ENCODE results near the gene PTH1R. TPM values are rescaled to one million over a fixed set of nuclear protein-coding genes. Genes with fewer than 3 reads are reported as not detected.
"Not testable (repeated sequence)": the region's sequence is repeated elsewhere in the genome, so short reads cannot be mapped to it uniquely, and the experiment has no call there.

Gene PTH1R
- total RNA-seq, 1 donor from 2014 or later = not detected

- intact Hi-C loops (cut with micrococcal nuclease) = loop anchor here (1.0 kb wide), 2 partner anchors 43 to 204 kb away; no protein-coding TSS in a partner anchor
Observed at GRCh38 chr3:46909535-46910161, 32.1 kb downstream of the PTH1R start.

DNA sequence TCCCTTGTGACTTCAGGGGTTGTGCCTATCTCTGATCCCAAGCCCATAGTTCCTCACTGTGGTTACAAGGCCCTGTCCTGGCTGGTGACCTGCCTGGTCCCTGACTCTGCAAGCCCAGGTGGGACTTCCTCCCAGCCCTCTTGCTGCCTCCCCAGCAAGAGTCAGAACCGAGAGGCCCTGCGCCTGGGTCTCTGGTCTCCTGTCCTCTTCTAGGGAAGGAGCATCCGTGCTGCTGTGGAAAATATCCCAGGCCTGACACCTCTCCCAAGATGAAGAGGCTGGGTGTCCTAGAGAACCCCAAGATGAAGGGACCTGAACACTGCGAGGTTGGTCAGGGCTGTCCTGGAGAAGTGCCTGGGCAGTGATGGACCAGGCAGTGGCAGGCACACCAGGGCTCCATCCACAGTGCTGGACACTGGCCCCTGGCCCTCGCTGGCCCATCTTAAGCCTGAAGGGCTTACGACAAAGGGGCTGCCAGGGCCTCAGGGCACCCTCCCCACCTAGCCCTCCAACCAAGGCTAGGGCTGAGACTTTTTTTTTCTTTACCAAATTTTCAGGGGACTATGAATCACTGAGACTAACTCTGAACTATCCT lies 32.7 kb downstream of the PTH1R start:
- intact Hi-C loops (cut with micrococcal nuclease) = no loop called here

GRCh38 chr3:46910914-46911313 lies 33.4 kb downstream of the PTH1R start:
- intact Hi-C loops (cut with micrococcal nuclease) = not testable (repeated sequence)

- intact Hi-C loops (cut with micrococcal nuclease) = no loop called here
Observed at GRCh38 chr3:46912986-46913385, 35.5 kb downstream of the PTH1R start.

DNA sequence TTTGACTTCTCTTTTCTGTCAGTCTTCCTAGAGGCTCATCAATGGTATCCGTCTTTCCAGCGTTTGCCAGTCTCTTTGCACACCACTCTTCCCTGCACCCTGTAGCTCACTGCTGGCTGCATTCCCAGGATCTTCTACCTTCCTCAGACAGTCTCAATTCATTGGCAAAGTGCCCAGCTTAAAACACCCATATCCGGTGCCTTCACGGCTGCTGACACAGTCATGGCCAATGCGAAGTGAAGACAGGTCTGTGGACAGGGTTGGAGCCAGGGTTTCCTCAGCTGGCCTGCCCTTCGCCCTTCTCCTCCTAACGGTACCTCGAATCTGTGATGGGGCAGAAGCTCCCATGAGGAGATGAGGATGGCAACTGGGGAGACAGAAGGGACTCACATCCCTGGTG lies 36.1 kb downstream of the PTH1R start:
- intact Hi-C loops (cut with micrococcal nuclease) = no loop called here

DNA sequence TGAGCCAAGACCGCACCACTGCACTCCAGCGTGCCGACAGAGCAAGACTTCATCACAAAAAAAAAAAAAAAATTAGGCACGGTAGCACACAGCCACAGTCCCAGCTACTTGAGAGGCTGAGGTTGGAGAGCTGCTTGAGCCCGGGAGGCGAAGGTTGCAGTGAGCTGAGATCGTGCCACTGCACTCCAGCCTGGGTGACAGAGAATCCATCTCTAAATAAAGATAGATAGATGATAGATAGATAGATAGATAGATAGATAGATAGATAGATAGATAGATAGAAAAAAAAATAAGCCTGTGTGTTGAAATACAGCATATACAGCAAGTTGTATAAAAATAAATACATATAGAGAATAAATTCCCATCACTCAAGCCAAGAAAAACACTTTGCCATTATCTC lies 37.3 kb downstream of the PTH1R start:
- intact Hi-C loops (cut with micrococcal nuclease) = no loop called here

GRCh38 chr3:46915297-46915822 lies 37.8 kb downstream of the PTH1R start:
- intact Hi-C loops (cut with micrococcal nuclease) = no loop called here

- intact Hi-C loops (cut with micrococcal nuclease) = no loop called here
Observed at GRCh38 chr3:46916278-46916677, 38.8 kb downstream of the PTH1R start.

DNA sequence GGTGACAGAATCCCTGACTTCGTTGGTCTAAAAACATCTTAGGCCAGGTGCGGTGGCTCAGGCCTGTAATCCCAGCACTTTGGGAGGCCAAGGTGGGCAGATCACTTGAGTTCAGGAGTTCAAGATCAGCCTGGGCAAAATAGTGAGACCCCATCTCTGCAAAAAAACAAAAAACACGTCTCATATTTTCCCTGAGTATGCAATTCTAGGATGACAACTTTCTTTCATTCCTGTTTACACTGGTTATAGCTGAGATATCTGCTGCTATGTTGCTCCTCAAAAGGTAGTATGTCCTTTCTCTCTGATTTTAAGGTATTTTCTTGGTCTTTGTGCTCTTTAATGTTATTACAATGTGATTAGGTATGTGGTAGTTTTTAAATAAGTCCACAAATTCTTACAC lies 39.3 kb downstream of the PTH1R start:
- intact Hi-C loops (cut with micrococcal nuclease) = no loop called here

- intact Hi-C loops (cut with micrococcal nuclease) = no loop called here
Observed at GRCh38 chr3:46917257-46917656, 39.7 kb downstream of the PTH1R start.

GRCh38 chr3:46918202-46918601 lies 40.7 kb downstream of the PTH1R start:
- intact Hi-C loops (cut with micrococcal nuclease) = no loop called here

DNA sequence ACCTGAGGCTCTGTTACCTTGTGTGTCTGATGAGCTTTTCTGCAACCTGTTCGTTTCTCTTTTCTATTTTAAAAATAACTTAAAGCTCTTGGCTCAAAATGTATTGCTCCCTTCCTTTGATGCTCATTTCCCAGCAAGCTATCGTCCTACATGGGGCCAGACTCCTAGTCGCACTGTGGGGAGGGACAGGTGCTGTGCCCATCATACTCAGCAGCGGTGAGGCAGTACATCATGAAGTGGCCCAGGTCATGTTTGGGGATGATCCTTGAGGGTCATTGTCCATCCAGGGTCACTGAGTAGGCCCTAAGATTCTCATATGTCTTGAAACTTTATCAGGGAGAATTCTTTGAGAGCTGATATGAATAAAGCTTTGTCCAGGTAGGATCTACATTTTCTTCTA lies 41.1 kb downstream of the PTH1R start:
- intact Hi-C loops (cut with micrococcal nuclease) = no loop called here

GRCh38 chr3:46921041-46921440 lies 43.5 kb downstream of the PTH1R start:
- intact Hi-C loops (cut with micrococcal nuclease) = loop anchor here (10.0 kb wide), 1 partner anchor 404 kb away; no protein-coding TSS in a partner anchor

DNA sequence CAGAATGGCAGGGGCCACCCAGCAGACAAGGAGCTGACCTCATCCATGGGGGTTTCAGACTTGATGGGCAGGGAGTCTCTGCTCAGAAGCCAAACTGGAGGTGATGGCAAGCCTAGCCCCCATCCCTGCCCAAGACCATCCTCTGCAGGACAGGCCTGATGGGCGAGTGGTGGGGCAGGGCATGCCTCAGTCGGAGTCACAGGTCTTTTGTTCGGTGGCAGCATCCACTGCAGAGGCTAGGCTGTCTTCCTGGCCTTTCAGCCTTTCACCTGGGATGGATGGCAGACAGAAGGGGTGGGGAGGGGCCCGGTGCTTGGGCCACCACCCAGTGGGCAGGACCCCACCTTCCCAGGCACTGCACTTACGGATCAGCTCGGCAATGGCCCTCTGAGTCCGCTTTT lies 44.4 kb downstream of the PTH1R start:
- intact Hi-C loops (cut with micrococcal nuclease) = loop anchor here (10.0 kb wide), 1 partner anchor 403 kb away; no protein-coding TSS in a partner anchor

DNA sequence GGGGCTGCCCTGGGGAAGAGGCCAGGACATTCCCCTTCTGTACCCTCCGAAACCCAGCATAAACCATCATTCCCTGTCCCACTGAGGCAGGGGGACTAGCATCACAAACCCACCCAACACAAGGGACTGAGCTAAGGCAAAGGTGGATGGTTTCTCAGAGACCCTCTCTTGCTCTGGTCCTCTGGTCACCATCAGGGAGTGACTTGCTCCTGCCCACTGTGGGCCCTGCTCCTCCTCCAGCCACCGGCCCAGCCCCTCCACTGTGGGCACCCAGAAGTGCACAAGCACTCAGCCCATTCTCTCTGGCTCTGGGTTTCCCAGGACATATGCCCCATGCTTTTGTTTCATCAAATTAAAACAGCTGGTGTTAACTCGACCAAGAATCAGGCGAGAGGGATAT lies 44.9 kb downstream of the PTH1R start:
- intact Hi-C loops (cut with micrococcal nuclease) = loop anchor here (10.0 kb wide), 1 partner anchor 402 kb away; no protein-coding TSS in a partner anchor

DNA sequence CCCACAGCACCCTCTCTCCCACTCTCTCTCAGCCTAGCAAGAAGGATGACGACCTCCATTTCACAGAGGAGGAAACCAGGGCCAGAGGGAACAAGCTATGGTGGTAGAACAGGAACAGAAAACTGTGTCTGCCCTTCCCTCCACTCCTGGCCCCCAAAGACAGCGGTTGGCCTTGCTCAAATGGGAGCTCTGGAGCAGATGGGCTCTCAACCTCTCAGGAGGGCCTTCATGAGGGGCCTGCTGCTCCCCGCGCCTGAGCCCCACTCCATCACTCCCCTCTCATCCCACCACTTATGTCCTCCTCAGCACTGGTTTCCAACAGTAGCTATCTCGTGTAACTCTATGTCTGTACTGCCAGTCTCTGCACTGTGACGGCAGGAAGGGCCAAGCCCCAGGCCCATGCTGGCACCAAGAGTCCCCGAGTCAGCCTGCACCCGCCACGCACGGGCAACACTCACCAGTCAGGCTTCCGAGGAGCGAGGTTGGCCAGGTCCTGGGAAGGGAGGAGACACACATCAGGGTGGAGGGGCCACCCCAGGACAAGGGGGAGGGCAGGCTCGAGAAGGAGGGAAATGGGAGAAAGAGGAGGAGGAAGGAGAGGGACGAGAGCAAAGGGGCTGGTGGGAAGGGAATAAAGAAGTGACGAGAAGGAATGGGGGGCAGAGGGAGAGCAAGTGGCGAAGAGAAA lies 45.5 kb downstream of the PTH1R start:
- intact Hi-C loops (cut with micrococcal nuclease) = loop anchor here (1.0 to 10.0 kb wide), 2 partner anchors 75 to 402 kb away; no protein-coding TSS in a partner anchor

DNA sequence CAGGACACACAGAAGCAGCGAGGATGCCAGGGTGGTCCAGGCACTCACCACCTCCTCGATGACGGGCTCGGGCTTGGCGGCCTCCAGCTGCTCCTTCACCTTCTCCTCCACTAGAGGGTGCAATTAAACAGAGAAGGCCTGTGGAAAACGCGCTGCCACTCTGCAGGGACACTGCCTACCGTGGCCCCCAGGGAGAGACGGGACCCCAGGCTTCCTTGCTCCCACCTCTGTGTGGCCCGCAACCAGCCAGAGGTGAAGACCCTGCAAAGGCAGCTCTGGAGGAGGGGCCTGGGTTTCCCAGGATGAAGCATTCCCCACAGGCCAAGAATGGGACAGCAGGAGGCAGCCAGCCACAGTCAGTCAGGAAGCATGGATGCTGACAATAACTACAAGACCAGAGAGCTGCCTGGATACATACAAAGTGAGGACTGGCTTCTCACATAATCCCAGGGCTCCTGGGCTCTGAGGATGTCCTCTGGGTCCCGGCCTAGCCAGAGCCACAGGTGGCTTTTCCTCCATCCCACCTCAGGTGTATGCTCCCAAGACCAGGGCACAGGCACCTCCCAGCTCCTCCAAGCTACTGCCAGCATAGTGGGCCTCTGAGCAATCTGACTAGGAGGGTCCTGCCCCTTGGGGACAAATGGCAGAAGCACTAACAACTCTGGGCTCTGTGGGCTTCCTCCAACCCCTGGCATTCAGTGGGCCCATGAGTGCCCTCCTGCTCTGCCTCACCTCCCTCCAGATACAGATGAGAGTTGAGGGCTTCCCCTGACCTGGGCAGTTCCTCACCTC lies 46.2 kb downstream of the PTH1R start:
- intact Hi-C loops (cut with micrococcal nuclease) = loop anchor here (1.0 to 10.0 kb wide), 2 partner anchors 75 to 401 kb away; no protein-coding TSS in a partner anchor

- intact Hi-C loops (cut with micrococcal nuclease) = loop anchor here (5.0 to 10.0 kb wide), 2 partner anchors 237 to 400 kb away; partner anchors contain the start of gene SETD2
Observed at GRCh38 chr3:46924921-46925584, 47.5 kb downstream of the PTH1R start.

- intact Hi-C loops (cut with micrococcal nuclease) = loop anchor here (5.0 to 10.0 kb wide), 2 partner anchors 237 to 399 kb away; partner anchors contain the start of gene SETD2
Observed at GRCh38 chr3:46925585-46925934, 48.0 kb downstream of the PTH1R start.

DNA sequence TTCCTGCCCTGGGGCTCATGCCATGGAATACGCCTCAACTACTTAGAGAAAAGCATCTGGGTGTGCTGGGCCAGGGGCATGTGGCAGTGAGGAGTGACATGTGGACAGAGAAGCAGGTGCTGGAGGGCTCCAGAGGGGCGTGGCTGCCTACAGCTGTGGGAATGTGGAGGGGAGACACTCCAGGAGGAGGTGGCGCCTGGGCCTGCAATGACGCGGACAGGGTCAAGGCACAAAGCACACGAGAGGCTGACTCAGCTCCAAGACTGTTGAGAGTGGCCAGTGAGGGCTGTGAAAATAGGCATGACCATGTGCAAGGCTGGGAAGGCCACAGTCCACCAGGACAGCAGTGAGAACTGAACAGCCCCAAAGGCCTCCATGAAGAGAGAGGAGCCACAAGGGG lies 48.5 kb downstream of the PTH1R start:
- intact Hi-C loops (cut with micrococcal nuclease) = loop anchor here (5.0 to 10.0 kb wide), 2 partner anchors 236 to 399 kb away; partner anchors contain the start of gene SETD2
